VCaP (cell line): ENCODE results near the gene TBCE.

Source experiments
- H3K27ac ChIP-seq: fragments of 450-650 bp; 2 replicates; pipeline ENCODE4 v1.5.1; 2017
- CTCF ChIP-seq: fragments of 450-650 bp; conservative IDR thresholded peaks from 2 replicates; pipeline ENCODE4 v1.5.1; 2017; ENCODE audit warnings: mild to moderate bottlenecking, moderate library complexity

Gene TBCE

GRCh38 chr1:235327559-235328270 lies 39.5 kb upstream of the TBCE start, which contains the start of gene ARID4B:
Gene ARID4B, minus strand, starts transcription at chr1:235328179. Its CDS starts 1,260 bp downstream, at chr1:235326919.
- peak within 1 kb of the TSS; percentile 97 for H3K27ac ChIP-seq

GRCh38 chr1:235328271-235329138 lies 38.7 kb upstream of the TBCE start, which contains the start of gene GGPS1:
Gene GGPS1, plus strand, starts transcription at chr1:235328570. Its CDS starts 6,695 bp downstream, at chr1:235335265.
- 0 out of 2 replicates have a peak, but pooled peaks have one; percentile 24 for TF ChIP-seq CTCF
- peak within 1 kb of the TSS; percentile 97 for H3K27ac ChIP-seq

More at GRCh38 chr1:235327559-235328270, 39.5 kb upstream of the TBCE start, which contains the start of gene ARID4B:
- TF ChIP-seq CTCF = no peak

- TF ChIP-seq CTCF = 0 out of 2 replicates have a peak, but pooled peaks have one; percentile 12
- H3K27ac ChIP-seq = peak overlapping the region; percentile 97
Measured at GRCh38 chr1:235329139-235329902, 37.9 kb upstream of the TBCE start.

DNA sequence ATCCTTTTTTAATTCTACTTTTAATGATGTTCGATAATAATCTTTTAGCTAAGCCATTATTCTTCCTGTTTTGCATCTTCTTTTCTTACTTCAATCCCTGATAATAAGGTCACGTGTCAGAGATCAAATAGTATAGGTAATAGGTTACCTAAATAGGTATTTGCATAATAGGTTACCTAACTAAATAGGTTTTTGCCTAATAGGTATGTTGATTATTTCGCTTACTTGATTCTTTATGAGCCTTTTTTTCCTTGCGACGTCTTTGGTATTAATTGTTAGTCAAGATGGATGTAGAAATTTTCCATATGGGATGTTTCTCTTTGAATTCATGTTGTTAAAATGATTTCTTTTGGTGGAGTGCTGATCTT lies 36.3 kb upstream of the TBCE start:
- TF ChIP-seq CTCF = no peak
- peak overlapping the region; percentile 97 for H3K27ac ChIP-seq

DNA sequence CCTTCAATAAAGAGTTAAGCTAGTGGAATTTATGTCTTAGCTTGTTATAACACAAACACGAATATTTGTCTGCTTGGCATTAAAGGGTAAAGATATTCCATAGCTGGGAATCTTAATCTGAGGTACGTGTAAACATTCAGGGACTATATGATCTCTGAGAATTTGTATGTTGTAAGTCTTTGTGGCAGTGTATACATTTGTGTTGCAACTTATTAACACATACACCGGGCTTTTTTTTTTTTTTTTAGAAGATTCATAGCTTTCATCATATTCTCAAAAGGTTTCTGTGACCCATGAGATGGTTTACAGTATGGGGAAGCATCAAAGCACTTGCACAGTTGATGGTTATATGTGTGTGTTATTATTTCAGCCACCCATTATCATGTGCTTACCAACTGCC lies 35.8 kb upstream of the TBCE start:
- H3K27ac ChIP-seq = peak overlapping the region; percentile 97

GRCh38 chr1:235336903-235337302 lies 30.3 kb upstream of the TBCE start:
- no peak for TF ChIP-seq CTCF
- no peak overlapping the region for H3K27ac ChIP-seq

More for the DNA sequence above, 35.8 kb upstream of the TBCE start:
- TF ChIP-seq CTCF = no peak
